Mucosa of stomach (tissue), 1 donor: ENCODE data around the gene IQCE.
A peak's percentile ranks its signal among the peaks of the same experiment; 100 is the strongest.

Experiments used
- H3K27me3 ChIP-seq: one replicate; pipeline ENCODE4 v1.7.0; 2013; ENCODE audit warnings: mild to moderate bottlenecking, low read length; ENCODE audit not compliant: control insufficient read depth, insufficient read depth
- H3K36me3 ChIP-seq: one replicate; pipeline ENCODE4 v1.7.0; 2013; ENCODE audit warnings: low read length; ENCODE audit not compliant: control insufficient read depth, insufficient read depth
- H3K4me1 ChIP-seq: one replicate; pipeline ENCODE4 v1.7.0; 2013; ENCODE audit warnings: mild to moderate bottlenecking, low read length; ENCODE audit not compliant: control insufficient read depth, insufficient read depth
- H3K4me3 ChIP-seq: one replicate; pipeline ENCODE4 v1.7.0; 2013; ENCODE audit warnings: low read length
- H3K9ac ChIP-seq: one replicate; pipeline ENCODE4 v1.7.0; 2013; ENCODE audit warnings: mild to moderate bottlenecking, low read length, moderate library complexity
- H3K9me3 ChIP-seq: one replicate; pipeline ENCODE4 v1.7.0; 2013; ENCODE audit warnings: mild to moderate bottlenecking, low read length, moderate library complexity; ENCODE audit not compliant: control insufficient read depth
- donor health status: Pancreatic carcinoma.

The IQCE gene

DNA sequence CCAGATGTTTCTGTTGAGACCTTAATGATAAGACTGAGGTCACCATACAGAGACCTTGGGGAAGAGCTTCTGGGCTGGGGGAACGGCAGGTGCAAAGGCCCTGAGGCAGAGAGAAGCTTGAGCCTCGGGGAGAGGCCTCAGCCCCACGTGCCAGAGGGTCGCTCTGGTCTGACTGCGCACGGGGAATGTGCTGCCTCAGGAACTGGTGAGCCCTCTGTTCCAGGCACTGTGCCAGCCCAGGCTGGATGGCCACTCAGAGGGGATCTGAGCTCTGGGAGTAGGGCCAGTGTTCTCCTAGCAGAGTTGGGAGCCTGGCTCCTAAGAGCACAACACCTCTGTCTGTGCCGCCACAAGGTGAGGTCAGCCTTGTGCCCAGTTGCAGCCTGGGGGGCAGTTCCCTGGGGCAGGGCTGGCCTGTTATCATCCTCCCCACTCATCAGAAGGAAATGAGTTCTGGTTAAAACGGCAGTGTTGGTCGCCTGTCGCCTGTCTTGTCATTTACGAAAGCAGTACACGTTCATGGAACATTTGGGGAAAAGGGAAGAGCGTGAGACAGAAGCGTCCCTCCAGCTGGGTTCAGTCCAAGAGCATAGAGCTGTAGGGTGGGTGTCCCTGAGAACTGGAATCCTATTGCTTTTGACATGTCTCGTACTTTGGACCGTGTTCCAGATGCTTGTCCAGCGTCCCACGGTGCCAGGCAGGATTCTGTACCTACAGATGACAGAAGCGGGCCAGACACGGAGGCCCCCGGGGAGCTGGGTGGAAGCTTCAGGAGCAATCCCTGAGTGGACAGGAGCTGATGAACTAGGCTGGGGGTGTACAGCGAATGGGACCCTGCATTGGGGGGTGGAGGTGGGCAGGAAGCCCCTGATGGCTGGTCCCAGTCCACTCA, 77.3 kb downstream of the IQCE start:
- peaks cover 34% of the 10 kb centered on the region for H3K4me1 ChIP-seq
- no peak overlapping the region for H3K9ac ChIP-seq
- H3K36me3 ChIP-seq, result no peaks in the 10 kb centered on the region
- no peaks in the 10 kb centered on the region for H3K9me3 ChIP-seq
- H3K27me3 ChIP-seq, result peaks cover 10% of the 10 kb centered on the region
- no peak overlapping the region for H3K4me3 ChIP-seq

- peaks cover 10% of the 10 kb centered on the region for H3K27me3 ChIP-seq
- H3K4me3 ChIP-seq, result no peak overlapping the region
- no peak overlapping the region for H3K9ac ChIP-seq
- no peaks in the 10 kb centered on the region for H3K9me3 ChIP-seq
- H3K36me3 ChIP-seq, result no peaks in the 10 kb centered on the region
- peaks cover 40% of the 10 kb centered on the region for H3K4me1 ChIP-seq
Observed at GRCh38 chr7:2637066-2637471, 78.3 kb downstream of the IQCE start.

- H3K27me3 ChIP-seq, result peaks cover 6% of the 10 kb centered on the region
- H3K9me3 ChIP-seq, result no peaks in the 10 kb centered on the region
- no peak overlapping the region for H3K9ac ChIP-seq
- H3K36me3 ChIP-seq, result no peaks in the 10 kb centered on the region
- H3K4me1 ChIP-seq, result peaks cover 34% of the 10 kb centered on the region
- no peak overlapping the region for H3K4me3 ChIP-seq
Observed at GRCh38 chr7:2637505-2638223, 78.9 kb downstream of the IQCE start.

GRCh38 chr7:2638224-2638991, 79.6 kb downstream of the IQCE start:
- no peak overlapping the region for H3K9ac ChIP-seq
- no peak overlapping the region for H3K4me3 ChIP-seq
- no peaks in the 10 kb centered on the region for H3K27me3 ChIP-seq
- H3K36me3 ChIP-seq, result no peaks in the 10 kb centered on the region
- peaks cover 29% of the 10 kb centered on the region for H3K4me1 ChIP-seq
- no peaks in the 10 kb centered on the region for H3K9me3 ChIP-seq

DNA sequence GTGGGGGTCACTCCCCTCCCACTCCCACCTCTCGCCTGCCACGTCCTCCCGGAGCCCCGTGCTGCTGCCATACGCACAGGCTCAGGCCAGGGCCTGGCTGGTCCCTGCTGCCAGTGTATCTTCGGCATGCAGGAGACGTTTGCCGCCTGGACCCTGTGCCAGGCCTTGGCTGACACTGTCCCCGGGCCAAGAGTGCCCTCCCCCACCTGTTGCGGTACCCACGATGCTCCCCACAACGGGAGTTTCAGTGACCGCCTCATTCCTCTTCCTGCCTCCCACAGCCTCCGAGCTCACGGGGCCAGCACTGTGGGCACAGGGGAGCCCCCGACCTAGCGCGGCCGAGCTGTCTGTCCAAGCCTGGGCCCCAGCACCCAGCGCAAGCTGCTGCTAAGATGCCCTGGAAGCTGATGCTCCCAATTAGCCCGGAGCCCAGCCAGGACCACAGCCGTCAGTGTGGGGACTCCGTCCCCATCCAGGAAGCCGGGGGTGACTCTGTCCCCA, 80.5 kb downstream of the IQCE start:
- peaks cover 29% of the 10 kb centered on the region for H3K4me1 ChIP-seq
- H3K27me3 ChIP-seq, result no peaks in the 10 kb centered on the region
- no peaks in the 10 kb centered on the region for H3K36me3 ChIP-seq
- no peak overlapping the region for H3K9ac ChIP-seq
- H3K9me3 ChIP-seq, result no peaks in the 10 kb centered on the region
- no peak overlapping the region for H3K4me3 ChIP-seq

DNA sequence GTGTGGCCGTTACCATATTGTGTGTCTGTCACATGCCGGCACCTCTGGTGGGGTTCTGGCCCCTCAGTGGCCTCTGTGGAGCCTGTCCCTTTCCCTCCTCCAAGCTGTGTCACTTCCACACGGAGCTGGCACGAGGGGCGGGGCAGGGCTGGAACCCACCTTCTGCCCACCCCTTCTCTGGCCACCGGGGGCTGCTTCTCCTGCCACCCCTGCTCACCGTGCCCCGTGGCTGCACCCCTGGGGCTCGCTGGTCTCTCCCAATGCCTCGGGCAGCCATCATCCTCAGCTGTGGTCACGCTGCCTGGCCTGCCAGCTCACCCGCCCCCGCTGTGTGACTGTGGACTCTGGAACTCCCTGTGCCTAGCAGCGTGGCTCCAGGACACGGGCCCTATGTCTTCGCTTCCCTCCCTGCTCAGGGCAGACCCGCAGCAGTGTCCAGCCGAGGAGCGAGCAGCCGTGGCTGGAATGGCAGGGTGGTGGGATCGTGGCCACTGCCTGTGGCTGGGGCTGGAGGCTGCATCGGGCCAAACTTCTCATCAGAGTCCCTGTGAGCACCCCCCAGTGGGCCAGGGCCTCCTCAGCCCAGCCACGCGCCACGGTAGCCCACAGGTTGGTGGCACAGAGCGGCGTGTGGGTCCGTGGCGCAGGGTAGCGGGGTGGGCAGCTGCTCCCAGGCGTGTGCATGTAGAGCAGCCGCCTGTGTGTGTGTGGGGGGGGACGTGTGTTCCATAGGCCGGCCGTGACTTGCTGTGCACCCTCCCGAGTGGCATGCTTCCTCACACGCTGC, 81.1 kb downstream of the IQCE start:
- no peaks in the 10 kb centered on the region for H3K9me3 ChIP-seq

GRCh38 chr7:2640482-2640830, 81.7 kb downstream of the IQCE start:
- Histone ChIP-seq H3K27me3 (no peaks in the 10 kb centered on the region), H3K9me3 (no peaks in the 10 kb centered on the region), H3K4me3 (no peak overlapping the region), H3K36me3 (no peaks in the 10 kb centered on the region), H3K4me1 (peaks cover 40% of the 10 kb centered on the region), H3K9ac (no peak overlapping the region)

More for the DNA sequence above, 81.1 kb downstream of the IQCE start:
- Histone ChIP-seq H3K9ac (no peak overlapping the region), H3K27me3 (no peaks in the 10 kb centered on the region), H3K4me1 (peaks cover 34% of the 10 kb centered on the region), H3K4me3 (no peak overlapping the region), H3K36me3 (no peaks in the 10 kb centered on the region)

GRCh38 chr7:2640846-2641316, 82.1 kb downstream of the IQCE start:
- Histone ChIP-seq H3K27me3 (no peaks in the 10 kb centered on the region), H3K9ac (no peak overlapping the region), H3K9me3 (no peaks in the 10 kb centered on the region), H3K36me3 (no peaks in the 10 kb centered on the region), H3K4me1 (peaks cover 40% of the 10 kb centered on the region), H3K4me3 (no peak overlapping the region)

DNA sequence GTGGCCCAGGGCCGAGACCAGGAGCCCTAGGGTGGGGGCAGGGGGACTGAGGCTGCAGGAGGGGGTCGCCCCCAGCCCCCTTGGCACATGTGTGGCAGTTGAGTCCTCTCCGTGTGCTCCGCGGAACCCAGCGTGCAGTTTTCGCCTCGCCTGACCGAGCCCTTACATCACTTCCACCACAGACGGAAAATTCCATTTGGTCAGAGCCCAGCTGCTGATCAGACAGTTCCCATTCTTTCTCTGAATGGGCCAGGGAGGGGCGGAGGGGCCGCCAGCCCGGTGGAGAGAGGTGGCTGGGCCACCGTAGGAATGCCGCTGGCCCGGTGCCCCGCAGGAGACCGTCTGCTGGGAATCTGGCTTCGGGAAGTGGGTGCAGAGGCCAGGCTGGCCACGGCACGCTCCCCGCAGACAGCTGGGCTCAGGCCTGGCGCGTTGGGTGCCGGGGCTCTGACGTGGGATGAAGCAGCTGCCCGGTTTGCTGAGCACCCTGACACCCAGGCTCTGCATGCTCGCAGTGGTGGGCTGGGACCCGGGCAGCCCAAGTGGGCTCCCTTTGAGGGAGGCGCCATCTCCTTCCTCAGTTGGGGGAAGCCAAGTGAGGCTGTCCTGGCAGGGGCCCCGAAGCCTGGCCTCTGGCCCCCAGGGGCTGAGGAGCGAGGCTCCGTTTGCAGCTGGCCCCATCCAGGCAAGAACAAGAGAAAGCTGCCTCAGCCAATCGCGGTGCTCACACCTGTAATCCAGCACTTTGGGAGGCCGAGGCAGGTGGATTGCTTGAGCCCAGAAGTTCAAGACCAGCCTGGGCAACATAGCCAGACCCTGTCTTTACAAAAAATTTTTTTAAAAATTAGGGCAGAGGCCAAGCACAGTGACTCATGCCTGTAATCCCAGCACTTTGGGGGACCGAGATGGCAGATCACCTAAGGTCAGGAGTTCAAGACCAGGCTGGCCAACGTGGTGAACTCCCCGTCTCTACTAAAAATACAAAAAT, 82.9 kb downstream of the IQCE start:
- Histone ChIP-seq H3K9ac (peak overlapping the region; percentile 28), H3K27me3 (no peaks in the 10 kb centered on the region), H3K4me1 (peaks cover 44% of the 10 kb centered on the region), H3K9me3 (no peaks in the 10 kb centered on the region), H3K4me3 (no peak overlapping the region), H3K36me3 (no peaks in the 10 kb centered on the region)

DNA sequence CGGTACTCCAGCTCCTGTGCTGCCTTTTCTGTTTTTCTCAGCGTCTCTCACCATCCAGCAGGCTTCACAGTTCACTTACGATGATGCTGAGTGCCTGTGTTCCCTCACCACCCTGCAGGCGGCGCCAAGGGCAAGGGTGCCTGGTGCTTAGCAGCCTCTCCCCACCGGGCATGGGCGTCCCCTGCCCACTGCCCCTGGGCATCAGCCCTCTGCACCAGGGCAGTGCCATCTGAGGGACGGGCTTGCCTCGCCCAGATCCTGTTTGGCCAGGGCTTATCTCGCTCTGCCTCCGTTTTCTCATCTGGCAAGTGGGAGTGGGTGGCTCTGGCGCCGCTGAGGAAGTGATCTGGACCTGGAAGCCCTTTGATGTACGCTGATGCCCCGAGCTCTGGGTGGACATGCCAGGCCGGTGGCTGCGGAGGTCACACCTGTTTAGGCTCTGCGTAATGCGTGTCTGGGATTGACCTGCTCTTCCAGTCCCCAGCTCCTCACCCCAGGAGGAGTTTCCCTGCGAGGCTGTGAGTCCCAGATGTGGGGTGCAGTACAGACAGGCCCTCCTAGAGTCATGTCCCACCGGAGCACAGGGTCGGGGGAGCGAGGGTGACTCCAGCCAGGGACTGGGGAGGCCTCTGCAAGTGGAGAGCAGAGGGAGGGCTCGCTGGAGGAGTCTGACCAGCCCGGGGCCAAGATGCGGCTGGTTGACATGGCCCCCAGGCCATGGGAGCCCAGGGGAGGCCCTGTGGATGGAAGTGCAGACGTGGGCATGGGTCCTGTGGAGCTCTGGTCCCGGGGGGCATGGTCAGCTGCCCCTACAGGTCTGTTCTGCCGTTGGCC, 84.8 kb downstream of the IQCE start:
- Histone ChIP-seq H3K4me3 (no peak overlapping the region), H3K9me3 (no peaks in the 10 kb centered on the region), H3K27me3 (no peaks in the 10 kb centered on the region), H3K9ac (peak overlapping the region; percentile 15), H3K4me1 (peaks cover 44% of the 10 kb centered on the region), H3K36me3 (no peaks in the 10 kb centered on the region)
